Endothelial cell of umbilical vein (primary cell): ENCODE measurements around the gene GTF2H4. TPM values are rescaled to one million over a fixed set of nuclear protein-coding genes. Genes with fewer than 3 reads are reported as not detected.

Experiments used
- BruUV-seq: library from RNA; stranded (reverse); fragments of 400-500 nt; replicated peaks from 2 replicates; lab custom pipeline; 2021; lab: Mats Ljungman, UMichigan
- CTCF ChIA-PET: fragments of 300-600, 350-600 bp; sonication (Branson Sonifier 250); formaldehyde crosslinking; loops from one replicate; lab custom pipeline; 2021; ENCODE audit warnings: antibody characterized with exemption, inconsistent platforms; lab: Charles Lee
- POLR2A ChIA-PET: fragments of 300-600, 350-600 bp; sonication (Branson Sonifier 250); formaldehyde crosslinking; loops from one replicate; lab custom pipeline; 2021; ENCODE audit warnings: antibody characterized with exemption, inconsistent platforms; lab: Charles Lee
- DNase-seq: peaks from one replicate; pipeline ENCODE4 v3.0.0-alpha.2; 2011; ENCODE audit warnings: low read depth, low spot score
- FAIRE-seq: peaks from 2 replicates; lab custom pipeline; 2011; peaks lifted over from hg19 to GRCh38; lab: Jason Lieb, UNC
- H2AFZ ChIP-seq: 2 replicates; pipeline ENCODE4 v1.6.0; 2012; ENCODE audit warnings: low read depth, low read length, control low read depth, inconsistent platforms
- H3K27ac ChIP-seq: 2 replicates; pipeline ENCODE4 v1.5.1; 2011; ENCODE audit warnings: low read depth, mild to moderate bottlenecking, control low read depth, low read length, moderate library complexity; ENCODE audit not compliant: insufficient read depth
- H3K27me3 ChIP-seq, 2 experiments: 2 replicates each; pipeline versions ENCODE4 v1.6.0 to v1.6.1; 2011; ENCODE audit warnings: low read length in 2 of 2, mixed read lengths in 1 of 2; ENCODE audit not compliant: control insufficient read depth in 2 of 2, insufficient read depth in 2 of 2
- H3K36me3 ChIP-seq, 2 experiments: 2 replicates in 1 of 2; 3 replicates in 1 of 2; pipeline ENCODE4 v1.5.1; 2011; ENCODE audit warnings: low read length in 2 of 2, mild to moderate bottlenecking in 1 of 2, moderate library complexity in 1 of 2; ENCODE audit not compliant: control insufficient read depth in 2 of 2, insufficient read depth in 2 of 2; ENCODE audit errors: extremely low read depth in 1 of 2
- H3K4me1 ChIP-seq: 3 replicates; pipeline ENCODE4 v1.5.1; 2011; ENCODE audit warnings: mild to moderate bottlenecking, low read length; ENCODE audit not compliant: control insufficient read depth, insufficient read depth; ENCODE audit errors: extremely low read depth
- H3K4me2 ChIP-seq: 2 replicates; pipeline ENCODE4 v1.6.1; 2011; ENCODE audit warnings: low read length, control low read depth, mixed read lengths; ENCODE audit not compliant: insufficient read depth
- H3K4me3 ChIP-seq, 3 experiments: fragments of 200-600 bp in 1 of 3; sonication (generic), shearing (Covaris generic) in 1 of 3; replicated peaks in 1 of 3; 2 replicates each; pipeline ENCODE4 v1.5.1; 2011 to 2016; ENCODE audit warnings: control low read depth in 3 of 3, low read length in 3 of 3, mild to moderate bottlenecking in 2 of 3, inconsistent platforms in 1 of 3, low read depth in 1 of 3, moderate library complexity in 1 of 3; ENCODE audit not compliant: insufficient read depth in 1 of 3
- H3K79me2 ChIP-seq: 2 replicates; pipeline ENCODE4 v1.6.0; 2012; ENCODE audit warnings: low read length, inconsistent platforms; ENCODE audit not compliant: control insufficient read depth, insufficient read depth
- H3K9ac ChIP-seq: replicated peaks from 2 replicates; pipeline ENCODE3; 2011; ENCODE audit warnings: low read length, control low read depth; ENCODE audit not compliant: insufficient read depth; ENCODE audit errors: extremely low read depth
- H3K9me1 ChIP-seq: replicated peaks from 3 replicates; pipeline ENCODE4 v1.6.0; 2011; ENCODE audit warnings: mild to moderate bottlenecking, low read length; ENCODE audit not compliant: control insufficient read depth, insufficient read depth; ENCODE audit errors: extremely low read depth
- H3K9me3 ChIP-seq: replicated peaks from 2 replicates; pipeline ENCODE4 v1.5.1; 2012; ENCODE audit warnings: low read length, inconsistent platforms; ENCODE audit not compliant: control insufficient read depth, insufficient read depth
- H4K20me1 ChIP-seq: replicated peaks from 2 replicates; pipeline ENCODE3; 2011; ENCODE audit warnings: mild to moderate bottlenecking, low read length; ENCODE audit not compliant: control insufficient read depth, insufficient read depth; ENCODE audit errors: extremely low read depth
- CTCF ChIP-seq, 2 donors: IDR thresholded peaks; 1 replicate in 1 of 2; 2 replicates in 1 of 2; pipeline ENCODE4 v1.5.1; 2011; ENCODE audit warnings: low read length in 2 of 2, mild to moderate bottlenecking in 2 of 2, moderate library complexity in 2 of 2, control low read depth in 1 of 2, inconsistent platforms in 1 of 2, low read depth in 1 of 2; ENCODE audit not compliant: insufficient read depth in 1 of 2; ENCODE audit errors: extremely low read depth in 1 of 2
- FOS ChIP-seq: IDR thresholded peaks from 2 replicates; pipeline ENCODE4 v1.6.1; 2011; ENCODE audit warnings: mild to moderate bottlenecking, low read length, moderate library complexity, borderline replicate concordance; ENCODE audit not compliant: insufficient read depth
- GATA2 ChIP-seq: IDR thresholded peaks from 2 replicates; pipeline ENCODE4 v1.7.0; 2011; ENCODE audit warnings: low read depth, mild to moderate bottlenecking, moderate library complexity, mixed read lengths, low read length; ENCODE audit not compliant: insufficient read length, insufficient read depth
- MAX ChIP-seq: IDR thresholded peaks from 2 replicates; pipeline ENCODE4 v1.6.1; 2011; ENCODE audit not compliant: insufficient read depth, insufficient read length
- MYC ChIP-seq: IDR thresholded peaks from one replicate; pipeline ENCODE4 v1.6.1; 2011; ENCODE audit warnings: mild to moderate bottlenecking, low read depth, low read length
- POLR2A ChIP-seq: IDR thresholded peaks from 2 replicates; pipeline ENCODE4 v1.6.1; 2012; ENCODE audit warnings: low read depth, mild to moderate bottlenecking, control low read depth, low read length
- POLR2AphosphoS5 ChIP-seq: IDR thresholded peaks from 2 replicates; pipeline ENCODE4 v1.6.1; 2012; ENCODE audit warnings: low read depth, mild to moderate bottlenecking, control low read depth, low read length, moderate library complexity; ENCODE audit not compliant: insufficient read depth
- dilution Hi-C: fragments of 300-500 bp; cut with MboI; formaldehyde crosslinking; loops from one replicate; pipeline ENCODE4 v1.15.0; 2019; ENCODE audit warnings: low sequenced_read_pairs; ENCODE audit not compliant: extremely low pct_ligation_motif_present
- intact Hi-C: fragments of 100-400 bp; cut with micrococcal nuclease; formaldehyde crosslinking; loops from one replicate; pipeline ENCODE4 v1.10.0; 2022
- polyA plus RNA-seq, 4 experiments: library from polyadenylated mRNA; depleted of rRNA in 3 of 4; stranded (reverse) in 3 of 4; unstranded in 1 of 4; fragments of >200 nt; gene quantifications; 2 replicates each; pipeline versions ENCODE4 v1.2.1 to v1.2.3, GENCODE V29; 2011 to 2012; ENCODE audit warnings: missing spikeins in 1 of 4
- total RNA-seq: library from RNA; stranded (reverse); gene quantifications from 2 replicates; pipeline ENCODE4 v1.2.3, GENCODE V29; 2021

Gene GTF2H4
- total and polyA plus RNA-seq, 2 donors (not counting 3 experiments of a cell fraction or from before 2014, with no cell fraction given), result 40.5 to 52.6 TPM

- H4K20me1 ChIP-seq, result no peaks in the 10 kb centered on the region
- H3K4me2 ChIP-seq, result no peak overlapping the region
- H3K9ac ChIP-seq, result no peak overlapping the region
- peaks cover 0 to 2% of the 10 kb centered on the region in 2 experiments for H3K27me3 ChIP-seq
- dilution Hi-C loops (loop anchor here (25.0 kb wide), 1 partner anchor 146 kb away; the partner anchor contains the start of genes FLOT1 and IER3), intact Hi-C loops (no loop called here)
- no peak overlapping the region for H3K27ac ChIP-seq
- H3K79me2 ChIP-seq, result no peaks in the 10 kb centered on the region
- no peak overlapping the region for H2AFZ ChIP-seq
- TF ChIP-seq MAX (no peak), MYC (no peak), POLR2A (no peak), CTCF (IDR thresholded peaks at IDR 0.05; ENCODE audit: extremely low read depth in 1 of 2, insufficient read depth in 1 of 2, low read depth in 1 of 2, low read length in 2 of 2) (no peak), GATA2 (no peak), FOS (no peak), POLR2AphosphoS5 (no peak)
- H3K4me1 ChIP-seq, result peaks cover under 1% of the 10 kb centered on the region
- ChIA-PET POLR2A (interaction anchor here (0.6 kb wide), 1 partner anchor 219 kb away, joined by 5 read pairs; no protein-coding TSS in a partner anchor), CTCF (interaction anchor here (0.6 to 7.0 kb wide), 8 partner anchors 31 to 268 kb away, joined by 3 to 36 read pairs (median 4); partner anchors contain the start of gene VARS2)
- no peaks in the 10 kb centered on the region for H3K36me3 ChIP-seq
- FAIRE-seq, result no peak
- no peaks in the 10 kb centered on the region for H3K9me3 ChIP-seq
- BruUV-seq, result no TSS peak
- no peak for DNase-seq
- H3K4me3 ChIP-seq, result no peak overlapping the region
- H3K9me1 ChIP-seq, result no peaks in the 10 kb centered on the region
These were observed 25.0 kb upstream of the GTF2H4 start for GRCh38 chr6:30882759-30883684.
